ENCODE data around the gene DNAH6. TPM values are rescaled to one million over a fixed set of nuclear protein-coding genes. Genes with fewer than 3 reads are reported as not detected.

The DNAH6 gene
- total RNA-seq, 1 donor from 2014 or later, result 2.6 TPM

GRCh38 chr2:84472856-84473565, 43.3 kb upstream of the DNAH6 start:
- H3K4me3 ChIP-seq, result no peak overlapping the region
- no peak overlapping the region for H3K4me2 ChIP-seq
- H2AFZ ChIP-seq (replicated peaks), result no peak overlapping the region
- no peak overlapping the region for H3K9ac ChIP-seq
- no peaks in the 10 kb centered on the region for H3K79me2 ChIP-seq (ENCODE audit: low read depth)
- H4K20me1 ChIP-seq (ENCODE audit: low read depth), result no peaks in the 10 kb centered on the region
- H3K36me3 Mint-ChIP-seq, result peaks cover 4% of the 10 kb centered on the region
- no peak overlapping the region for H3K4me3 Mint-ChIP-seq
- peaks cover 3% of the 10 kb centered on the region for H3K27me3 Mint-ChIP-seq (ENCODE audit: insufficient read depth, low read depth)
- H3K27ac ChIP-seq, result no peak overlapping the region
- no peaks in the 10 kb centered on the region for H3K36me3 ChIP-seq
- H3K4me1 Mint-ChIP-seq, result no peaks in the 10 kb centered on the region
- no peaks in the 10 kb centered on the region for H3K27me3 ChIP-seq
- no peaks in the 10 kb centered on the region for H3K4me1 ChIP-seq
- no peak for TF ChIP-seq EZH2 (IDR thresholded peaks at IDR 0.05)
- TF ChIP-seq, protein P1, sequence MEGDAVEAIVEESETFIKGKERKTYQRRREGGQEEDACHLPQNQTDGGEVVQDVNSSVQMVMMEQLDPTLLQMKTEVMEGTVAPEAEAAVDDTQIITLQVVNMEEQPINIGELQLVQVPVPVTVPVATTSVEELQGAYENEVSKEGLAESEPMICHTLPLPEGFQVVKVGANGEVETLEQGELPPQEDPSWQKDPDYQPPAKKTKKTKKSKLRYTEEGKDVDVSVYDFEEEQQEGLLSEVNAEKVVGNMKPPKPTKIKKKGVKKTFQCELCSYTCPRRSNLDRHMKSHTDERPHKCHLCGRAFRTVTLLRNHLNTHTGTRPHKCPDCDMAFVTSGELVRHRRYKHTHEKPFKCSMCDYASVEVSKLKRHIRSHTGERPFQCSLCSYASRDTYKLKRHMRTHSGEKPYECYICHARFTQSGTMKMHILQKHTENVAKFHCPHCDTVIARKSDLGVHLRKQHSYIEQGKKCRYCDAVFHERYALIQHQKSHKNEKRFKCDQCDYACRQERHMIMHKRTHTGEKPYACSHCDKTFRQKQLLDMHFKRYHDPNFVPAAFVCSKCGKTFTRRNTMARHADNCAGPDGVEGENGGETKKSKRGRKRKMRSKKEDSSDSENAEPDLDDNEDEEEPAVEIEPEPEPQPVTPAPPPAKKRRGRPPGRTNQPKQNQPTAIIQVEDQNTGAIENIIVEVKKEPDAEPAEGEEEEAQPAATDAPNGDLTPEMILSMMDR (IDR thresholded peaks at IDR 0.05), result no peak
- no peak for TF ChIP-seq EZH2phosphoT487 (IDR thresholded peaks at IDR 0.05)
- no peaks in the 10 kb centered on the region for H3F3A ChIP-seq (ENCODE audit: low read depth)
- H3K27ac Mint-ChIP-seq, result no peak overlapping the region
- peaks cover 4% of the 10 kb centered on the region for H3K9me3 ChIP-seq (ENCODE audit: low read depth)
- peaks cover 54% of the 10 kb centered on the region for H3K9me3 Mint-ChIP-seq
- DNase-seq (ENCODE audit: low spot score), result no peak

DNA sequence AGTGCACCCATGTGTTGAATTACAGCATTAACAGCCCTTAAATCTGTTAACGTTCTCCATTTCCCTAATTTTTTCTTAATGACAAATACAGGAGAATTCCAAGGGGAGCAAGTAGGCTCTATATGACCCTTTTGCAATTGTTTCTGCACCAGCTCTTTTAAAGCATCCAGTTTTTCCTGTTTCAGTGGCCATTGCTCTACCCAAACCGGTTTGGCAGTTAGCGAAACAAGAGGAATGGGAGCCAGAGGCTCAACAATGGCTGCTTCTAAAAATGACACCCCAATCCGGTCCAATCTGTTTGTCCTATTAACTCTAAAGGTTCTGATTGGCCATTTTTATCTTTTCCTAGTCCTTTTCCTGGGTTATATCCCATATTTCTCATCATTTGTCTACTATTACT, 42.1 kb upstream of the DNAH6 start:
- H3K4me1 ChIP-seq, result no peaks in the 10 kb centered on the region
- H3K79me2 ChIP-seq (ENCODE audit: low read depth), result no peaks in the 10 kb centered on the region
- TF ChIP-seq EZH2phosphoT487 (IDR thresholded peaks at IDR 0.05) (no peak), EZH2 (IDR thresholded peaks at IDR 0.05) (no peak)
- TF ChIP-seq, protein P1 (IDR thresholded peaks at IDR 0.05), result no peak
- no peak overlapping the region for H2AFZ ChIP-seq (replicated peaks)
- H3K9ac ChIP-seq, result no peak overlapping the region
- Mint-ChIP-seq H3K4me3 (no peak overlapping the region), H3K27me3 (ENCODE audit: insufficient read depth, low read depth) (peaks cover 6% of the 10 kb centered on the region), H3K36me3 (peaks cover 4% of the 10 kb centered on the region), H3K4me1 (no peaks in the 10 kb centered on the region), H3K27ac (no peak overlapping the region), H3K9me3 (peaks cover 53% of the 10 kb centered on the region)
- H3K4me2 ChIP-seq, result no peak overlapping the region
- no peaks in the 10 kb centered on the region for H4K20me1 ChIP-seq (ENCODE audit: low read depth)
- peaks cover 4% of the 10 kb centered on the region for H3K9me3 ChIP-seq (ENCODE audit: low read depth)
- DNase-seq (ENCODE audit: low spot score), result no peak
- H3K36me3 ChIP-seq, result no peaks in the 10 kb centered on the region
- no peak overlapping the region for H3K4me3 ChIP-seq
- no peaks in the 10 kb centered on the region for H3K27me3 ChIP-seq
- H3F3A ChIP-seq (ENCODE audit: low read depth), result no peaks in the 10 kb centered on the region
- H3K27ac ChIP-seq, result no peak overlapping the region

GRCh38 chr2:84477886-84478285, 38.4 kb upstream of the DNAH6 start:
- Mint-ChIP-seq H3K9me3 (peaks cover 27% of the 10 kb centered on the region), H3K36me3 (no peaks in the 10 kb centered on the region), H3K4me1 (peaks cover 2% of the 10 kb centered on the region), H3K4me3 (no peak overlapping the region), H3K27me3 (ENCODE audit: insufficient read depth, low read depth) (peaks cover 11% of the 10 kb centered on the region), H3K27ac (no peak overlapping the region)
- Histone ChIP-seq H3K79me2 (ENCODE audit: low read depth) (no peaks in the 10 kb centered on the region), H3F3A (ENCODE audit: low read depth) (no peaks in the 10 kb centered on the region), H3K36me3 (no peaks in the 10 kb centered on the region), H3K4me2 (no peak overlapping the region), H4K20me1 (ENCODE audit: low read depth) (no peaks in the 10 kb centered on the region), H3K4me3 (no peak overlapping the region), H3K9ac (no peak overlapping the region), H3K27ac (no peak overlapping the region), H3K4me1 (no peaks in the 10 kb centered on the region), H3K27me3 (no peaks in the 10 kb centered on the region), H2AFZ (replicated peaks) (no peak overlapping the region), H3K9me3 (ENCODE audit: low read depth) (no peaks in the 10 kb centered on the region)
- TF ChIP-seq EZH2phosphoT487 (IDR thresholded peaks at IDR 0.05) (no peak), EZH2 (IDR thresholded peaks at IDR 0.05) (no peak)
- TF ChIP-seq, protein P1 (IDR thresholded peaks at IDR 0.05), result no peak
- DNase-seq (ENCODE audit: low spot score), result no peak

Measured in neural progenitor cell (in vitro differentiated cells).